Transverse colon (tissue), 4 donors: ENCODE results near the gene GPR158. TPM values are rescaled to one million over a fixed set of nuclear protein-coding genes. Genes with fewer than 3 reads are reported as not detected.

ENCODE experiments used
- DNase-seq: peaks from one replicate; pipeline ENCODE4 v3.0.0-alpha.2; 2019
- H3K27ac ChIP-seq, 4 donors: fragments of 200-600 bp; sonication (generic); 2 replicates each; pipeline ENCODE4 v1.5.1; 2016 to 2018; ENCODE audit warnings: inconsistent platforms in 4 of 4
- H3K27me3 ChIP-seq: fragments of 200-600 bp; sonication (generic); 2 replicates; pipeline ENCODE4 v1.5.1; 2017; ENCODE audit warnings: inconsistent platforms
- H3K36me3 ChIP-seq, 4 donors: fragments of 200-600 bp; sonication (generic); 2 replicates each; pipeline ENCODE4 v1.5.1; 2017 to 2019; ENCODE audit warnings: inconsistent platforms in 4 of 4
- H3K4me1 ChIP-seq, 4 donors: fragments of 200-600 bp; sonication (generic); 2 replicates each; pipeline ENCODE4 v1.5.1; 2017 to 2020; ENCODE audit warnings: inconsistent platforms in 4 of 4
- H3K4me3 ChIP-seq, 4 donors: fragments of 200-600 bp; sonication (generic); 1 replicate in 1 of 4; 2 replicates in 3 of 4; pipeline versions ENCODE4 v1.5.1 to v1.6.1; 2017 to 2019; ENCODE audit warnings: inconsistent platforms in 4 of 4
- H3K9me3 ChIP-seq, 2 donors: fragments of 200-600 bp; sonication (generic); 2 replicates each; pipeline ENCODE4 v1.5.1; 2017 to 2019; ENCODE audit warnings: inconsistent platforms in 2 of 2
- EP300 ChIP-seq: sonication (generic); formaldehyde crosslinking; IDR thresholded peaks from one replicate; pipeline ENCODE4 v1.6.1; 2017; ENCODE audit warnings: antibody characterized with exemption, low read depth
- POLR2A ChIP-seq: fragments of 450-650 bp; IDR thresholded peaks from one replicate; pipeline ENCODE4 v1.6.1; 2016; ENCODE audit warnings: antibody characterized with exemption, mild to moderate bottlenecking, moderate library complexity
- POLR2AphosphoS5 ChIP-seq, 3 donors: sonication (generic); formaldehyde crosslinking; IDR thresholded peaks; one replicate each; pipeline ENCODE4 v1.6.1; 2016; ENCODE audit warnings: antibody characterized with exemption in 3 of 3
- WGBS, 2 donors: methylation state at CpG; one replicate each; pipeline ENCODE4 v1.1.5; 2018; ENCODE audit warnings: low coverage in 1 of 2; 5-methylcytosine and 5-hydroxymethylcytosine counted together
- in situ Hi-C, 4 donors: fragments of 200-750 bp; cut with MboI; loops; one replicate each; pipeline versions ENCODE4 v1.15.0 to v1.15.1; 2017; ENCODE audit warnings: low sequenced_read_pairs in 3 of 4, low pct_ligation_motif_present in 1 of 4, low pct_unique_long_range_greater_than_20kb in 1 of 4
- intact Hi-C: fragments of 100-400 bp; cut with DNase I; formaldehyde crosslinking; loops from one replicate; pipeline ENCODE4 v1.15.1; 2023; ENCODE audit warnings: low total_unique reads
- total RNA-seq, 4 donors: library from RNA; depleted of rRNA; stranded (reverse); fragments of >200 nt; gene quantifications; one replicate each; pipeline ENCODE4 v1.1.0, GENCODE V29; 2016
- TF ChIP-seq, protein P1 (sequence below), 5 experiments: fragments of 200-600 bp in 3 of 5; fragments of 450-650 bp in 2 of 5; sonication (generic) in 3 of 5; IDR thresholded peaks; 1 replicate in 2 of 5; 2 replicates in 3 of 5; pipeline ENCODE4 v1.5.1; 2016 to 2017; ENCODE audit warnings: antibody characterized with exemption in 5 of 5, inconsistent platforms in 3 of 5, mild to moderate bottlenecking in 2 of 5, moderate library complexity in 1 of 5

The GPR158 gene
- total RNA-seq, 4 donors from 2014 or later, result 0.16 to 0.27 TPM; not detected in 2

DNA sequence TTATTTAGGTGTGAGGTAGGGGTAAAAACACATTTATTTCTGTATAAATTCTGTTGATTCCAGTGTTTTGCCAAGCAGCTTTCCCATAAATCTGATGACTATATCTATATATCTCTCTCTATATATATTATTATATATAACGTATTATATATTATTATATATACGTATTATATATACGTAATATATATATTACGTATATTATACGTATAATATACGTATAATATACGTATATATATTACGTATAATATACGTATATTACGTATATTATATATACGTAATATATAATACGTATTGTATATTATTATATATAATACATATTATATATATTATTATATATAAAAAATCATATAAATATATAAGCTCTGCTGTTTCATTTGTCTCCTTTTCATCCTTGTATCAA is 163.5 kb downstream of the GPR158 start:
- in situ Hi-C loops, result no loop called here

GRCh38 chr10:25339966-25340365 is 165.2 kb downstream of the GPR158 start:
- no peak overlapping the region for H3K4me3 ChIP-seq
- no peaks in the 10 kb centered on the region for H3K9me3 ChIP-seq
- DNase-seq, result no peak
- H3K4me1 ChIP-seq, result no peaks in the 10 kb centered on the region
- whole genome bisulfite sequencing, 2 donors, result 17 to 70% methylated on average over 1 of the region's 1 CpG
- no peaks in the 10 kb centered on the region for H3K27me3 ChIP-seq
- H3K27ac ChIP-seq, result no peak overlapping the region
- no peak for TF ChIP-seq POLR2A
- TF ChIP-seq, protein P1, sequence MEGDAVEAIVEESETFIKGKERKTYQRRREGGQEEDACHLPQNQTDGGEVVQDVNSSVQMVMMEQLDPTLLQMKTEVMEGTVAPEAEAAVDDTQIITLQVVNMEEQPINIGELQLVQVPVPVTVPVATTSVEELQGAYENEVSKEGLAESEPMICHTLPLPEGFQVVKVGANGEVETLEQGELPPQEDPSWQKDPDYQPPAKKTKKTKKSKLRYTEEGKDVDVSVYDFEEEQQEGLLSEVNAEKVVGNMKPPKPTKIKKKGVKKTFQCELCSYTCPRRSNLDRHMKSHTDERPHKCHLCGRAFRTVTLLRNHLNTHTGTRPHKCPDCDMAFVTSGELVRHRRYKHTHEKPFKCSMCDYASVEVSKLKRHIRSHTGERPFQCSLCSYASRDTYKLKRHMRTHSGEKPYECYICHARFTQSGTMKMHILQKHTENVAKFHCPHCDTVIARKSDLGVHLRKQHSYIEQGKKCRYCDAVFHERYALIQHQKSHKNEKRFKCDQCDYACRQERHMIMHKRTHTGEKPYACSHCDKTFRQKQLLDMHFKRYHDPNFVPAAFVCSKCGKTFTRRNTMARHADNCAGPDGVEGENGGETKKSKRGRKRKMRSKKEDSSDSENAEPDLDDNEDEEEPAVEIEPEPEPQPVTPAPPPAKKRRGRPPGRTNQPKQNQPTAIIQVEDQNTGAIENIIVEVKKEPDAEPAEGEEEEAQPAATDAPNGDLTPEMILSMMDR (IDR thresholded peaks at IDR 0.05), result no peak
- no peak for TF ChIP-seq EP300
- no peaks in the 10 kb centered on the region for H3K36me3 ChIP-seq
- intact Hi-C loops (no loop called here), in situ Hi-C loops (no loop called here)

More for the DNA sequence above, 163.5 kb downstream of the GPR158 start:
- no peak for DNase-seq
- Histone ChIP-seq H3K36me3 (no peaks in the 10 kb centered on the region), H3K4me3 (no peak overlapping the region), H3K9me3 (no peaks in the 10 kb centered on the region), H3K27me3 (no peaks in the 10 kb centered on the region), H3K27ac (no peak overlapping the region), H3K4me1 (no peaks in the 10 kb centered on the region)
- TF ChIP-seq, protein P1 (IDR thresholded peaks at IDR 0.05), result no peak
- no peak for TF ChIP-seq POLR2A
- no peak for TF ChIP-seq POLR2AphosphoS5 (IDR thresholded peaks at IDR 0.05)
- no peak for TF ChIP-seq EP300
- WGBS, 2 donors, result 82 to 94% methylated on average over 10 to 12 of the region's 12 CpGs
- intact Hi-C loops, result no loop called here

DNA sequence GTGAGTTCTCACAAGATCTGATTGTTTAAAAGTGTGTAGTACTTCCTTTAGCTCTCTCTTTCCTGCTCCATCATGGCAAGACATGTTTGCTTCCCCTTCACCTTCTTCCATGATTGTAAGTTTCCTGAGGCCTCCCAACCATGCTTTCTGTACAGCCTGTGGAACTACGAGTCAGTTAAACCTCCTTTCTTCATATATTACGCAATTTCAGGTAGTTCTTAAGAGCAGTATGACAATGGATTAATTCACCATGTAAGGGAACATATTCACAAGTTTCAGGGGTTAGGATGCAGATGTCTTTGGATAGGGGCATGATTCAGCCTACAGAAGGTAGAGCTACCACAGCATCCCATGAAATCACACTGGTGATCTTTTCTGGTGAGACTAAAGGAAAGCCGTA is 174.7 kb downstream of the GPR158 start:
- 90% methylated on average over 3 of the region's 3 CpGs; no CpG with 5 or more reads in 1 of the 2 donors for WGBS, 2 donors

GRCh38 chr10:25356609-25357008 is 181.8 kb downstream of the GPR158 start:
- no peaks in the 10 kb centered on the region for H3K27me3 ChIP-seq
- H3K4me3 ChIP-seq, result no peak overlapping the region
- in situ Hi-C loops (no loop called here), intact Hi-C loops (no loop called here)
- H3K27ac ChIP-seq, result no peak overlapping the region
- DNase-seq, result no peak
- WGBS, 2 donors, result 71 to 94% methylated on average over 1 to 2 of the region's 2 CpGs
- TF ChIP-seq, protein P1 (IDR thresholded peaks at IDR 0.05), result no peak
- H3K36me3 ChIP-seq, result no peaks in the 10 kb centered on the region
- H3K9me3 ChIP-seq, result peaks cover 6 to 11% of the 10 kb centered on the region in 2 donors
- no peaks in the 10 kb centered on the region for H3K4me1 ChIP-seq

More for the DNA sequence above, 174.7 kb downstream of the GPR158 start:
- Histone ChIP-seq H3K4me1 (no peaks in the 10 kb centered on the region), H3K27ac (no peak overlapping the region), H3K36me3 (no peaks in the 10 kb centered on the region), H3K9me3 (peaks cover 0 to 2% of the 10 kb centered on the region in 2 donors), H3K4me3 (no peak overlapping the region), H3K27me3 (no peaks in the 10 kb centered on the region)
- intact Hi-C loops (no loop called here), in situ Hi-C loops (no loop called here)
- TF ChIP-seq POLR2A (no peak), POLR2AphosphoS5 (IDR thresholded peaks at IDR 0.05) (no peak), EP300 (no peak)
- TF ChIP-seq, protein P1 (IDR thresholded peaks at IDR 0.05), result no peak
- no peak for DNase-seq
